ENCODE results near the gene CDKN2AIP. TPM values are rescaled to one million over a fixed set of nuclear protein-coding genes. Genes with fewer than 3 reads are reported as not detected.

CDKN2AIP gene, protein sequence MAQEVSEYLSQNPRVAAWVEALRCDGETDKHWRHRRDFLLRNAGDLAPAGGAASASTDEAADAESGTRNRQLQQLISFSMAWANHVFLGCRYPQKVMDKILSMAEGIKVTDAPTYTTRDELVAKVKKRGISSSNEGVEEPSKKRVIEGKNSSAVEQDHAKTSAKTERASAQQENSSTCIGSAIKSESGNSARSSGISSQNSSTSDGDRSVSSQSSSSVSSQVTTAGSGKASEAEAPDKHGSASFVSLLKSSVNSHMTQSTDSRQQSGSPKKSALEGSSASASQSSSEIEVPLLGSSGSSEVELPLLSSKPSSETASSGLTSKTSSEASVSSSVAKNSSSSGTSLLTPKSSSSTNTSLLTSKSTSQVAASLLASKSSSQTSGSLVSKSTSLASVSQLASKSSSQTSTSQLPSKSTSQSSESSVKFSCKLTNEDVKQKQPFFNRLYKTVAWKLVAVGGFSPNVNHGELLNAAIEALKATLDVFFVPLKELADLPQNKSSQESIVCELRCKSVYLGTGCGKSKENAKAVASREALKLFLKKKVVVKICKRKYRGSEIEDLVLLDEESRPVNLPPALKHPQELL
- total RNA-seq (10 to 100 TPM; 24.9 to 58.2 (median 44.4) TPM), polyA plus RNA-seq (10 to 100 TPM; 38.7 to 55.5 TPM), total RNA-seq (140 reads per million, percentile 89 among the genes with 10 or more reads in this experiment)

GRCh38 chr4:183444214-183445096, at the start of gene CDKN2AIP:
TSS of gene CDKN2AIP (plus strand) at chr4:183444636. CDS start at chr4:183444798, 162 bp downstream.
- intact Hi-C loops (cut with micrococcal nuclease), result loop anchor here (1.0 to 10.0 kb wide), 22 partner anchors 9 to 1953 kb away; partner anchors contain the start of genes ANKRD37 (in 2 of the 2), CASP3 (in 2 of the 2), CENPU (in 2 of the 2) and LRP2BP (in 2 of the 2)
- Mint-ChIP-seq H3K4me1 (peaks cover 35 to 66% (median 51%) of the 10 kb centered on the region in 7 donors), H3K36me3 (peaks cover 14 to 30% (median 28%) of the 10 kb centered on the region in 5 donors), H3K4me3 (peak within 1 kb of the TSS; percentile 94 to 99 (median 97)), H3K27me3 (peaks cover 0 to 5% (median 0%) of the 10 kb centered on the region in 5 donors), H3K27ac (peak within 1 kb of the TSS; percentile 97 to 98 (median 98)), H3K9me3 (peaks cover 0 to 6% (median 0%) of the 10 kb centered on the region in 11 donors)
- Histone ChIP-seq H3K27me3 (ENCODE audit: control insufficient read depth in 2 of 2, insufficient read depth in 2 of 2, low read length in 2 of 2) (no peaks in the 10 kb centered on the region), H3K4me3 (ENCODE audit: low read length) (peak within 1 kb of the TSS; percentile 81), H3K36me3 (ENCODE audit: control insufficient read depth in 2 of 3, insufficient read depth in 3 of 3, low read length in 3 of 3) (peaks cover 12 to 30% (median 15%) of the 10 kb centered on the region in 3 experiments), H3K9me3 (ENCODE audit: control insufficient read depth in 2 of 3, low read length in 3 of 3) (no peaks in the 10 kb centered on the region), H3K27ac (ENCODE audit: low read depth, low read length) (peak within 1 kb of the TSS; percentile 96), H3K4me1 (ENCODE audit: control insufficient read depth in 2 of 2, insufficient read depth in 2 of 2, low read length in 2 of 2) (peaks cover 30 to 33% of the 10 kb centered on the region in 2 donors)
- ChIA-PET CTCF (interaction anchor here (0.8 to 2.3 kb wide), 2 partner anchors 10 to 16 kb away, joined by 3 to 8 read pairs; no protein-coding TSS in a partner anchor), POLR2A (interaction anchor here (0.6 to 8.1 kb wide), 19 partner anchors 10 to 526 kb away, joined by 3 to 170 read pairs (median 4); partner anchors contain the start of genes ING2, RWDD4, TRAPPC11 and WWC2)
- DNase-seq, result peak; percentile 92 to 97 (median 95)
- ATAC-seq, result peak; percentile 93

GRCh38 chr4:183395395-183395794, 49.0 kb upstream of the CDKN2AIP start:
- ChIA-PET POLR2A (interaction anchor here (1.1 to 1.5 kb wide), 2 partner anchors 48 to 50 kb away, joined by 3 to 4 read pairs; no protein-coding TSS in a partner anchor), CTCF (interaction anchor here (0.6 to 0.8 kb wide), 2 partner anchors 12 to 33 kb away, joined by 3 read pairs; no protein-coding TSS in a partner anchor)
- H3K9me3 Mint-ChIP-seq, result no peaks in the 10 kb centered on the region
- no peaks in the 10 kb centered on the region for H3K9me3 ChIP-seq (ENCODE audit: control insufficient read depth in 2 of 3, low read length in 3 of 3)
- DNase-seq, result no peak
- intact Hi-C loops (cut with micrococcal nuclease), result loop anchor here (5.0 to 10.0 kb wide), 3 partner anchors 33 to 321 kb away; no protein-coding TSS in a partner anchor
- H3K36me3 ChIP-seq (ENCODE audit: control insufficient read depth in 2 of 3, insufficient read depth in 3 of 3, low read length in 3 of 3), result no peaks in the 10 kb centered on the region
- peaks cover 23 to 51% (median 42%) of the 10 kb centered on the region in 7 donors for H3K4me1 Mint-ChIP-seq
- no peak overlapping the region for H3K4me3 Mint-ChIP-seq
- H3K36me3 Mint-ChIP-seq, result no peaks in the 10 kb centered on the region
- peaks cover 6 to 7% of the 10 kb centered on the region in 2 donors for H3K4me1 ChIP-seq (ENCODE audit: control insufficient read depth in 2 of 2, insufficient read depth in 2 of 2, low read length in 2 of 2)
- no peak overlapping the region for H3K27ac Mint-ChIP-seq
- peaks cover 0 to 38% (median 0%) of the 10 kb centered on the region in 5 donors for H3K27me3 Mint-ChIP-seq
- H3K27me3 ChIP-seq (ENCODE audit: control insufficient read depth in 2 of 2, insufficient read depth in 2 of 2, low read length in 2 of 2), result no peaks in the 10 kb centered on the region
- no peak overlapping the region for H3K27ac ChIP-seq (ENCODE audit: low read depth, low read length)
- no peak for ATAC-seq
- no peak overlapping the region for H3K4me3 ChIP-seq (ENCODE audit: low read length)

DNA sequence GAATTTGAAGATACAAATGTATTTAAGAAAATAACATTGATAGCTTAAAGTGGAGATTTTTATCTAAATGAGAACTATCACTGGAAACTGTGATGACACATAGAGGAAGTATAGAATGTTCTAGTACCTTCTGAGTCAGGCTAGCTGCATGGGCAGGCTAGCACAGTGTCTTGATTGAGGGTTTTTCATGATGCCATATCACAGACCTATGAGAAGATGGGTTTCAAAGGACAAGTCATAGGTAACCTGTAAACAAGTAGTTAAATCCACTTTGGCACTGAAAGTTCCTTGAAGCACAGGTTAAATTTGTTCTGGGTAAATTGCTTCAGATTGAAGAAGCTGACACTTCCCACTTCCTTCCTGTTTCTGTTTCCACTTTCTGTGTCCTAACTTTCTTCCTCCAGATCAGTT, 48.2 kb upstream of the CDKN2AIP start:
- ATAC-seq (peak; percentile 47), DNase-seq (no peak)
- Histone ChIP-seq H3K4me3 (ENCODE audit: low read length) (no peak overlapping the region), H3K27me3 (ENCODE audit: control insufficient read depth in 2 of 2, insufficient read depth in 2 of 2, low read length in 2 of 2) (no peaks in the 10 kb centered on the region), H3K9me3 (ENCODE audit: control insufficient read depth in 2 of 3, low read length in 3 of 3) (no peaks in the 10 kb centered on the region), H3K4me1 (ENCODE audit: control insufficient read depth in 2 of 2, insufficient read depth in 2 of 2, low read length in 2 of 2) (peaks cover 6 to 7% of the 10 kb centered on the region in 2 donors), H3K27ac (ENCODE audit: low read depth, low read length) (no peak overlapping the region), H3K36me3 (ENCODE audit: control insufficient read depth in 2 of 3, insufficient read depth in 3 of 3, low read length in 3 of 3) (no peaks in the 10 kb centered on the region)
- H3K36me3 Mint-ChIP-seq, result no peaks in the 10 kb centered on the region
- peaks cover 23 to 51% (median 42%) of the 10 kb centered on the region in 7 donors for H3K4me1 Mint-ChIP-seq
- H3K27ac Mint-ChIP-seq, result no peak overlapping the region
- CTCF ChIA-PET, result interaction anchor here (0.6 to 0.8 kb wide), 2 partner anchors 11 to 33 kb away, joined by 3 read pairs; no protein-coding TSS in a partner anchor
- H3K9me3 Mint-ChIP-seq, result no peaks in the 10 kb centered on the region
- H3K4me3 Mint-ChIP-seq, result peak overlapping the region in 3 of 10 donors; percentile 6 to 89 (median 87)
- H3K27me3 Mint-ChIP-seq, result peaks cover 0 to 39% (median 0%) of the 10 kb centered on the region in 5 donors
- POLR2A ChIA-PET, result interaction anchor here (0.5 to 1.5 kb wide), 3 partner anchors 47 to 206 kb away, joined by 3 to 4 read pairs (median 3); no protein-coding TSS in a partner anchor
- intact Hi-C loops (cut with micrococcal nuclease), result loop anchor here (5.0 to 10.0 kb wide), 3 partner anchors 34 to 321 kb away; no protein-coding TSS in a partner anchor

DNA sequence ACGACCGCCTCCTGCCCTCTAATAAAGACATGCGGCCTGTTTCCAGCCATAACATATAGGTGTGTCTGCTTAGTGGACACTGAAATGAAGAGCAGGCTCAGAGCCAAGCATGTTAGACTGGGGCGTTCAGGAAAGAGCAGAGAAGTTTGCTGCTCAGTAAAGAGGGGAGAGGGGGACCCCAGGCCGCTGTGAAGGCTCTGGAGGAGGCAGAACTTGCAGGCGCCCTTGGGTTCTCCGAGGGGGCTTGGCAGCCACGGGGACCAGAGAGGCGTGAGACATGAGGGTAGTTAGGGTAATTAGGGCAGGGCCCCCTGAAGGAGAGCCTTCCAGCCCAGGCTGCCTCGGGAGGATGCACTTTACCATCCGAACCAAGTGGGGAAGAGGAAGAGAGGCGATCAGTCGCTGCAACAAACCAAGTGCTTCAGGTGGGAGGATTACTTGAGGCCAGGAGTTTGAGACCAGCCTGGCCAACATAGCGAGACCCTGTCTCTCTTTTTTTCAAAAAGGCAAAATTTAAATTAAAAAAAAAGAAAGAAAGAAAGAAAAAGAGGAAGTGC, 46.6 kb upstream of the CDKN2AIP start:
- intact Hi-C loops (cut with micrococcal nuclease), result loop anchor here (1.0 to 10.0 kb wide), 10 partner anchors 9 to 481 kb away; partner anchors contain the start of genes CDKN2AIP (in 2 of the 2), DCTD (in 1 of the 2) and ING2 (in 1 of the 2)
- H3K36me3 ChIP-seq (ENCODE audit: control insufficient read depth in 2 of 3, insufficient read depth in 3 of 3, low read length in 3 of 3), result no peaks in the 10 kb centered on the region
- no peaks in the 10 kb centered on the region for H3K9me3 ChIP-seq (ENCODE audit: control insufficient read depth in 2 of 3, low read length in 3 of 3)
- H3K27me3 ChIP-seq (ENCODE audit: control insufficient read depth in 2 of 2, insufficient read depth in 2 of 2, low read length in 2 of 2), result no peaks in the 10 kb centered on the region
- Mint-ChIP-seq H3K9me3 (no peaks in the 10 kb centered on the region), H3K4me1 (peaks cover 17 to 37% (median 29%) of the 10 kb centered on the region in 7 donors), H3K4me3 (peak overlapping the region; percentile 81 to 93 (median 89)), H3K27me3 (peaks cover 0 to 45% (median 0%) of the 10 kb centered on the region in 5 donors), H3K36me3 (no peaks in the 10 kb centered on the region), H3K27ac (peak overlapping the region in 6 of 9 donors; percentile 59 to 82 (median 66))
- ChIA-PET POLR2A (interaction anchor here (0.8 to 2.1 kb wide), 2 partner anchors 47 to 108 kb away, joined by 5 to 8 read pairs; partner anchors contain the start of genes CDKN2AIP and ING2), CTCF (interaction anchor here (1.9 kb wide), 1 partner anchor 9 kb away, joined by 7 read pairs; no protein-coding TSS in a partner anchor)
- DNase-seq, result no peak
- peak overlapping the region; percentile 34 for H3K27ac ChIP-seq (ENCODE audit: low read depth, low read length)
- peaks cover 0 to 6% of the 10 kb centered on the region in 2 donors for H3K4me1 ChIP-seq (ENCODE audit: control insufficient read depth in 2 of 2, insufficient read depth in 2 of 2, low read length in 2 of 2)
- ATAC-seq, result no peak
- peak overlapping the region; percentile 76 for H3K4me3 ChIP-seq (ENCODE audit: low read length)

GRCh38 chr4:183398298-183399125, 45.9 kb upstream of the CDKN2AIP start:
- H3K27ac Mint-ChIP-seq, result peak overlapping the region; percentile 65 to 95 (median 82)
- H3K9me3 ChIP-seq (ENCODE audit: control insufficient read depth in 2 of 3, low read length in 3 of 3), result no peaks in the 10 kb centered on the region
- ChIA-PET POLR2A (interaction anchor here (0.8 to 2.1 kb wide), 3 partner anchors 32 to 107 kb away, joined by 3 to 8 read pairs (median 5); partner anchors contain the start of genes CDKN2AIP and ING2), CTCF (interaction anchor here (1.0 to 1.9 kb wide), 2 partner anchors 9 to 32 kb away, joined by 3 to 7 read pairs; no protein-coding TSS in a partner anchor)
- peak overlapping the region; percentile 34 for H3K27ac ChIP-seq (ENCODE audit: low read depth, low read length)
- peaks cover 17 to 34% (median 28%) of the 10 kb centered on the region in 7 donors for H3K4me1 Mint-ChIP-seq
- peak overlapping the region; percentile 76 for H3K4me3 ChIP-seq (ENCODE audit: low read length)
- no peaks in the 10 kb centered on the region for H3K36me3 Mint-ChIP-seq
- H3K27me3 Mint-ChIP-seq, result peaks cover 0 to 45% (median 0%) of the 10 kb centered on the region in 5 donors
- H3K27me3 ChIP-seq (ENCODE audit: control insufficient read depth in 2 of 2, insufficient read depth in 2 of 2, low read length in 2 of 2), result no peaks in the 10 kb centered on the region
- DNase-seq (peak; percentile 32 to 70 (median 57)), ATAC-seq (peak; percentile 88)
- intact Hi-C loops (cut with micrococcal nuclease), result loop anchor here (1.0 to 10.0 kb wide), 10 partner anchors 9 to 482 kb away; partner anchors contain the start of genes CDKN2AIP (in 2 of the 2), DCTD (in 1 of the 2) and ING2 (in 1 of the 2)
- H3K4me1 ChIP-seq (ENCODE audit: control insufficient read depth in 2 of 2, insufficient read depth in 2 of 2, low read length in 2 of 2), result peaks cover 0 to 6% of the 10 kb centered on the region in 2 donors
- no peaks in the 10 kb centered on the region for H3K9me3 Mint-ChIP-seq
- no peaks in the 10 kb centered on the region for H3K36me3 ChIP-seq (ENCODE audit: control insufficient read depth in 2 of 3, insufficient read depth in 3 of 3, low read length in 3 of 3)
- H3K4me3 Mint-ChIP-seq, result peak overlapping the region; percentile 86 to 93 (median 90)

Data from naive thymus-derived CD4-positive, alpha-beta T cell (primary cell).